Transverse colon (tissue), 4 donors: ENCODE data around the gene ARGLU1.

Experiments used
- POLR2AphosphoS5 ChIP-seq, 3 donors: sonication (generic); formaldehyde crosslinking; IDR thresholded peaks; one replicate each; pipeline ENCODE4 v1.6.1; 2016; ENCODE audit warnings: antibody characterized with exemption in 3 of 3
- TF ChIP-seq, protein P1 (sequence below), 5 experiments: fragments of 200-600 bp in 3 of 5; fragments of 450-650 bp in 2 of 5; sonication (generic) in 3 of 5; IDR thresholded peaks; 1 replicate in 2 of 5; 2 replicates in 3 of 5; pipeline ENCODE4 v1.5.1; 2016 to 2017; ENCODE audit warnings: antibody characterized with exemption in 5 of 5, inconsistent platforms in 3 of 5, mild to moderate bottlenecking in 2 of 5, moderate library complexity in 1 of 5

DNA sequence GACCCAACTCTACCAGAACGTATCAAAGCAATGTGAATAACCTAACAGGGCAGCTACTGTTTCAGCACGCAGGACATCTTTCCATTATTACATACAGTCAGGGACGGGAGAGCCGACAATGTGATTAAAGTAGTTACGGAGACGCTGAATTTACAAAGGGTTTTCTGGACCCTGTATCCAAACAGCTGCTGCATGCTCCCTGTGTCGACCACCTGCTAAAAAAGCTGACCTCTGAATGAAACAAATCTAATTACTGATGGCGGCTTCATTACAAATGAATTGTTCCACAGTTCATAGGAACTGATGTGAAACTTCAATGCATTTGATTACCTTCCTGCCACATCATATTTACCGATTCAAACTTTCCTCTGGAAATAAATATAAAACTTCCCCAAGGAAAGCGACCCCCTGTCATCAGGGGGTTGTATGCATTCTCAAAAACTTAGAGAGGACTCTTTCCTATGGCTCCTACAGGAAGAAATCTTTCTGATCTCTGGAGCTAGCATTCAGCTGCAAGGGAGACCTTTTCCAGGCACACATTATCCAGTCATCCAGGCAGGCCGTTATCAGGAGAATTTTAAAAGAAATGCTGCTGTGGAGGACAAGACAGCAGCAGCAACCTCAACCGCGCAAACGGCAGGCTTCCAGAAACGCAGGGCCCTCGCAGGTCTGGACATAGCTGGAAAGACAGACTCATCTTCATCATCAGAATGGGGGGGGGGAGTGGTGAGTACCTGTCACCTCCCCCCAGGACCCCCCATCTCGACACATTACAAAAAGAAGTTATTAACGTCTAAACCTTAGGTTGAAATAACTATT lies 35.6 kb downstream of the ARGLU1 start:
- TF ChIP-seq, protein P1, sequence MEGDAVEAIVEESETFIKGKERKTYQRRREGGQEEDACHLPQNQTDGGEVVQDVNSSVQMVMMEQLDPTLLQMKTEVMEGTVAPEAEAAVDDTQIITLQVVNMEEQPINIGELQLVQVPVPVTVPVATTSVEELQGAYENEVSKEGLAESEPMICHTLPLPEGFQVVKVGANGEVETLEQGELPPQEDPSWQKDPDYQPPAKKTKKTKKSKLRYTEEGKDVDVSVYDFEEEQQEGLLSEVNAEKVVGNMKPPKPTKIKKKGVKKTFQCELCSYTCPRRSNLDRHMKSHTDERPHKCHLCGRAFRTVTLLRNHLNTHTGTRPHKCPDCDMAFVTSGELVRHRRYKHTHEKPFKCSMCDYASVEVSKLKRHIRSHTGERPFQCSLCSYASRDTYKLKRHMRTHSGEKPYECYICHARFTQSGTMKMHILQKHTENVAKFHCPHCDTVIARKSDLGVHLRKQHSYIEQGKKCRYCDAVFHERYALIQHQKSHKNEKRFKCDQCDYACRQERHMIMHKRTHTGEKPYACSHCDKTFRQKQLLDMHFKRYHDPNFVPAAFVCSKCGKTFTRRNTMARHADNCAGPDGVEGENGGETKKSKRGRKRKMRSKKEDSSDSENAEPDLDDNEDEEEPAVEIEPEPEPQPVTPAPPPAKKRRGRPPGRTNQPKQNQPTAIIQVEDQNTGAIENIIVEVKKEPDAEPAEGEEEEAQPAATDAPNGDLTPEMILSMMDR (IDR thresholded peaks at IDR 0.05) = no peak
- TF ChIP-seq POLR2AphosphoS5 (IDR thresholded peaks at IDR 0.05) = no peak
